Adipose tissue (tissue), 3 donors: ENCODE measurements around the gene RBPJL. TPM values are rescaled to one million over a fixed set of nuclear protein-coding genes. Genes with fewer than 3 reads are reported as not detected.

Source experiments
- H3K27ac ChIP-seq: one replicate; pipeline ENCODE4 v1.5.1; 2013; ENCODE audit warnings: low read depth, low read length
- whole genome bisulfite sequencing, 3 donors: extraction: QIAGEN DNeasy Blood & Tissue Kit; methylation state at CpG; one replicate each; pipeline ENCODE4 v1.1.7; 2013; 5-methylcytosine and 5-hydroxymethylcytosine counted together
- polyA plus RNA-seq, 3 donors: library from polyadenylated mRNA; stranded (reverse); fragments of 200-250 nt; gene quantifications; one replicate each; pipeline ENCODE4 v1.2.3, GENCODE V29; 2013
- donor health status: healthy with polysubstance abuse.
- donor health status: Bipolar disorder and iron deficiency.
- donor health status: healthy.

Gene RBPJL
- polyA plus RNA-seq, 3 donors = 0.19 to 233 TPM; not detected in 1

DNA sequence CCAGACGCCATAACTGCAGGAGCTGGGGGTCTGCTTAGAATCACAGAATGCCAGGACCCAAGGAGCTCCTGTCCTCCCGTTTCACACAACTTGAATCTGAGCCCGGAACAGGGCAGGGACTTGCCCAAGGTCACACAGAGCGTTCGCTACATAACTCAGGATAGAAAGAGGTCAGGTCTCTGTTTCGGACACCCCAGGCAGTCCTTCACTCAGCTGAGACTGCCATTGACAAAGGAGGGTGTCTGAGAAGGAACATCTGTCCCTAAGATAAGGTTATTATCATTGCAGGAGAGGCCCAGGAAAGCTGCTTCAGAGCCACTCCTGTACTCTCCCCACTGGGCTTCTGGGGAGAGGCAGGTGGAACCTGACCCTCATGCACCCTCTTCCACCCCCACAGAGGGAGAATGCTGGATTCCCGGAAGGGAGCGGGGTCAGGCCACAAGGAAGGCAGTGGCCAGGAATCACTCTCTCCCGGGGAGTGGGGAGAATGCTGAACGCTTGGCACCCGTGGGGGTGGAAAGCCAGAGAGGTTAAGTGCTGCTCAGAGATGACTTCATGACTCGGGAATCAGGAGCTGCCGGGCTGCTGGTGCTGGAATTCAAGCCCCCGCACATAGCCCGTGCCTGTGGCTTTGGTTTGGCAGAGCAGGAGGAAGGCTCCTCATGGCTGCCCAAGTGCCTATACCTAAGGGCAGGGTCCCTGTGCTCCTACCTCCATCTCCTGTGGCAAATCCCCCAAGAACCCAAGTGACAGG is 30.9 kb downstream of the RBPJL start:
- H3K27ac ChIP-seq = no peak overlapping the region
- WGBS, 3 donors = 19 to 57% (median 48%) methylated on average over 15 of the region's 15 CpGs

DNA sequence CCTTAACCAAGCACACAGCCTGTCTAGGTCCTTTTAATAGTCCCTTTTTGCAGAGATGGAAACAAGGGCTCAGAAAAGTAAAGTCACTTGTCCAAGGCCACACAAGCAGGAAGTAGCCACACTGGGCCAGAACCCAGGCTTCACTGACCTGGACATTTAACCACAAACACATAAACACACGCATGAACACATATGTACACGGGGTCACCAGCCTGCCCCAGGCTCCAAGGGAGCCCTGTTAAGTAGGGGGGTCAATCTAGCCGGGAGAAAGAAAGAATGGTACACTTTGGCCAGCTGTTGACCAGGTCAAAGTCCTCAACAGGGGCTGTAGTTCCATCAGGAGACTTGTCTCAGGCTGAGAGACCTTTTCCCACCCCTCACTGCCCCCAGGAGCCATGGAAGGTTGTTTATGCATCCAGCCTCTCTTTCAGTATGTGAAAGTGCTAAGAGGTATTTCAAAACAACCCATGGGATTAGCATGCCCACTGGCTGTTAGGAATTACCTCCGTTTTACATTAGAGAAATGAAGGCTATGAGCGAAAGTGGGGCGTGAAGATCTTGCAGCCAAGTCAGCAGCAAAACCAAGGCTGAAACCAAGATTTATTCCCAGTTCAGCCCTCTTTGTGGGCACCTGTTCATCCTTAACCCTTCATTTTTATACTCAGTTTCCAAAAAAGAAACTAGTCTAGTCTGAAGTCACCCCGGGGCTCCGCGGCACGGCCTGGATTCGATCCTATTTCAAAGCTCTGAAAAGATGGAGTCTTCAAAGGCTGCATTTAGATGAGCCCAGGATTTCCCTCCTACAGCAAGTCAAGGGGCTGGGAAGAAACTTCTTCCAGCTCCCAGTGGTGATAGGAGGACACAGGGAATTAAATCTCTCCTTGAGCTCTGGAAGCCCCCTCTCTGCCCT is 31.7 kb downstream of the RBPJL start:
- WGBS, 3 donors = 73 to 88% (median 87%) methylated on average over 11 of the region's 11 CpGs
- H3K27ac ChIP-seq = no peak overlapping the region

DNA sequence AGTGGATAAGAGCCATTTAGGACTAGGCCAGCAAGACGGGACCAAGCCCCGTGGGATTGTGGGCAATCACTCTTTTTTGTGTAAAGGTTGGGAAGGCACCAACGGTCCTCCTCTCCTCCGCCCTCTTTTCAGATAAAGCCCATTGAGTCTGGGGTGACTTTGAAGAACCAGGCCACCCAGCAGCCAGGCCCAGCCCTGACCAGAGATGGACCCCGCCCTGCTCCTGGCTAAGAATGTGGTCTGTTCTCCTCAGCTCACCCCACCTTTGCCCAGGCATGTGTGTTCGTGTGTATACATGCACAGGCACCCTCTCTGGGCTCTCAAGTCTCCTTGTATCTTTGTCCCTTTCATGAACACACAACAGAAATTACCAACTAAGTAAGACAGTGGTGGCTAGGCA is 32.4 kb downstream of the RBPJL start:
- H3K27ac ChIP-seq = no peak overlapping the region
- WGBS, 3 donors = 67 to 85% (median 78%) methylated on average over 6 of the region's 6 CpGs

DNA sequence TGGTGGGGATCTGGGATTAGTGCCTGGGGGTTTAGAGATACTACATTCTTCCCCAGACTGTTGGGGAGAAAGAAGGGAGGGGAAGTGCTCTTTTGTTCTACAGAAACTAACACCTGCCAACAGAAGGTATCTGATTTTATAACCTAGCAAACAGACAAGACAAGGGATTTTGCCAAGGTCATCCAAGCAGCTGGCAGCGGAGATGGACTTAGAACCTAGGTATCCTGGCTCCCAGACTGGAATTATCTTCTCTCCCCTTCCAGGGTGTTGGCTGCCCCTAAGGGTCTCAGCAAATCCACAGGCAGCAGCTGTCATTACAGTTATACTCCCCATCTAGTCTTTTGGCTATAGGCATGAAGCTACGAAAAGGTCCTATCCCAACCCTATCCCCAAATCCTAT is 33.2 kb downstream of the RBPJL start:
- 58 to 97% (median 95%) methylated on average over 2 of the region's 2 CpGs for WGBS, 3 donors

DNA sequence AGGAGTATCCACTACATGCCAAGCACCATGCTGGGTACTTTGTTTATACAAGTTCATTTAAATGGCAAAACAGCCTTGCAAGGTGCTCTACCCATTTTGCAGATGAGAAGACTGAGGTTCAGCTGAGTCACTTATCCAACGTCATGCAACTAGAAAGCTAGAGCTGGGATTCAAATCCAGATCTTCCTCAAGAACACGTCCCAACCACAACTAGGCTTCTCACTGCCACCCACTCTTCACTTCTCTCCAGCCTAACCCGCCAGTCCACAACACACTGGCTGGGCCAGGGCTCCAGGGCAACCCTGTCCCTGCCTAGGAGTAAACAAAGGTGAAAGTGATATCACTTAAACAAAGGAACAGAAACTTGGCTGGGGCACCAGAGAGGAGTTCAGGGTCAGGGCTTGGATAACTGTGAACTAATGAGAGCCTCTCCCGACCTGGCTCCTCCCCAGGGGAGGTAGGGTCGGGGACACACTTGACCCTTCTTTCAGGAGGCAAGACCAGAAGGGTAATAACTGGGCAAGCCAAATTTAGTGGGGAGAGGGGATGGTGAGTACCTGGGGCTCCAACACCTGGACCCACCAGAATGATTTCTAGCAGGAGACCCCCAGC is 33.7 kb downstream of the RBPJL start:
- WGBS, 3 donors = 38 to 80% (median 73%) methylated on average over 5 of the region's 5 CpGs
- H3K27ac ChIP-seq = no peak overlapping the region

More for the DNA sequence above, 33.2 kb downstream of the RBPJL start:
- no peak overlapping the region for H3K27ac ChIP-seq

DNA sequence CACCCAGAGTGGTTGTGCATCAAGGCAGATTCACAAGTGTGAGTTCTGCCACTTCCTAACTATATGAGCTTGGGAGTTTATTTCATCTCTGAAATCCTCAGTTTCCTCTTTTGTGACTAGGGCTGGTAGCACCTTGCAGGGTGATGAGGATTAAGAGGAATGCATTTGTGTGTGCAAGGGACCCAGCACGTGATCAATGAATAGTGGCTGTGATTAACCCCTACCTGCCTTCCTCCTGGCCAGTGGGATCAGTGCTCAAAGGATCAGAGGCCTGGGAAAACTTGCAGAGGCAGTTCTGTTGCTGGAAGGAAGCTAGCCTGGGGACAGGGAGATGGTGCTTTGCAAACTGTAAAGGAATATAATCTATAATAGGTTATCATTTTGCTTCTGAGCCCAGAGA is 34.3 kb downstream of the RBPJL start:
- 21 to 79% (median 67%) methylated on average over 1 of the region's 1 CpG for WGBS, 3 donors
- H3K27ac ChIP-seq = no peak overlapping the region

DNA sequence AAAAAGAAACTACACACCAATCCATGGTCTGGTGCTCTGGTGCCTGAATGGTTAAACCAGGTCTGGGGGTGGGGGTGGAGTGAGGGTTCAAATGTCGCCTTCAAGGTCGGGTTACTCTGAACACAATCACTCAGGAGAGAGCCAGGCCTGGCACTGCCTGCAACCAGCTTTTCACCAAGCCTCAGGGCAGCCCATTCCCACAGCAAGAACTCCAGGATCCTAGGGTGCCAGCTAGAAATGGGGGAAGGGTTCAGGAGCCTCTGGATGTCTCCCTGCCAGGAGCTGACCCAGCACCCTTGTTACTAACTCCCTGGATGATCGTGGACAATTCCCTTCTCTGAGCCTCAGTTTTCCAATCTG is 34.9 kb downstream of the RBPJL start:
- H3K27ac ChIP-seq = no peak overlapping the region
- 22 to 63% (median 59%) methylated on average over 3 of the region's 3 CpGs for WGBS, 3 donors

DNA sequence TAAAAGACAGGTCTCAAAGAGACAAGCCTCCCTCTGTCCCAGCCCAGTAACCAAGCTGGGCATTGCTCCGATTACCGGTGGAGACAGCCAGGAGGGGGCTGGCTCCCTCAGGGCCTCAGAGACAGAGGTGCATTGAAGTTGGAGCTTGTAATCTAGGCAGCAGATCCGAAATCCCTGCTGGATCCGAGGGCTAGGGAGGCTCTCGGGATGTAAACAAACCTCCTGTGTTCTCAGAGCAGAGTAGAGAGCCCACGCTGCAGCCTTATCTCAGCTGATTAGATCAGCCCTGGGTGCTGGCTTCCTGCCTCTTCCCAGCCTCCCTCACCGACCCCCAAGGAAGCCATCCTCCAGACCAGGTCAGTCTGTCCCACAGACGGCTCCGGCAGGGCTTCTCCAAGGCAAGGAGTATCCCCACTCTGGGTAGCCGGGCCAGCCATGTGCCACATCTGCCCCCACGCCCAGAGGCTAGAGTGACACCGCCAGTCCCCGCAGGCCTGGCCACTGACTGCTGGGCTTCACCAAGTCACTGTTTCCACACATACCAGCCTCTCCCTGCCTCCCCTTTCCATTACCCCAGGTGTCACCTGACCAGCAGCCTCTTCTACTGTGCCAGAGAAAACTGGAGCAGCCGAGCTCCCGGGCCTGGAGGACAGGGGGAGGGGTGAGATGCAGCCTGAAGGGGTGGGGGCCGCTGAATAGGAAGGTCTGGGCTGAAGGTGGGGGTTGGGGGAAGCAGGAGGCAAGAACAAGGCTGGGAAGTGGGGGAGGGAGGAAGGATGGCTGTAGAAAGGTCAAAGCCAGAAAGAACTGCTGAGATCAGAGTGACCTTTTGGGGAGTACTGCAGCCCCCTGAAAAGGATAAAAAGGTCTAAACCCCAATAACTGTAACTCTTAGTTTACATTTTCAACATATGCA is 35.6 kb downstream of the RBPJL start:
- WGBS, 3 donors = 12 to 53% (median 45%) methylated on average over 15 to 16 of the region's 16 CpGs

DNA sequence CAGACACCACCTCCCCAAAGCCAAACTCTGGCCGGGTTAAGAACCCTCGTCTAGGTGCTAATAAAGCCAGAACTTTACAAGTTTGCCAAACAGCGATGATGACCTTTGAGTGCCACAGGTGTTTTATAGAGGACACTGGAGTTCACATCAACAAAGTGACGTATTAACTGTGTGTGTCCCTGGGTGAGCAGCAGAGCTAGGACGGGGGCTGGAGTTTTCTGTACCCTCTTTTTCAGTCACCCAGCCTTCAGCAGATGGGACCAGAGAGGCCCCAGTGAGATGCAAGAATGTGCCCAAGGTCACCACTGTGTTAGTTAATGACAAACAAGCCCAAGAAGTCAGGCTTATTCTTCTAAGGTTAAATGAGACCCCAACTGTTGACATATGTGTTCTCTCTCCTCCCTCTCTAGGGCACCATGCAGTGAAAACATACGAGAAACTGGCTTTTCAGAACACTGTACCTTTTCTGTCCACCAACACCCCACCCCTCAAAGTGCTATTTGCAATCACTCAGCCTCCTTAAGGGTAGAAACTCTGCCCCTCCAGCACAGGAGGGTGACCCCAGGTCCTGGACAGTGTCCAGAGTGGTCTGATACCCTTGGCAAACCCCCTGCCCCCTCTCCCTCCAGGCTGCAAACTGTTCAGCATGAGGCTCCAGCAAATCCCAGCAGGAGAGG is 36.4 kb downstream of the RBPJL start:
- WGBS, 3 donors = 26 to 73% (median 72%) methylated on average over 6 of the region's 6 CpGs
- no peak overlapping the region for H3K27ac ChIP-seq

More for the DNA sequence above, 35.6 kb downstream of the RBPJL start:
- no peak overlapping the region for H3K27ac ChIP-seq

DNA sequence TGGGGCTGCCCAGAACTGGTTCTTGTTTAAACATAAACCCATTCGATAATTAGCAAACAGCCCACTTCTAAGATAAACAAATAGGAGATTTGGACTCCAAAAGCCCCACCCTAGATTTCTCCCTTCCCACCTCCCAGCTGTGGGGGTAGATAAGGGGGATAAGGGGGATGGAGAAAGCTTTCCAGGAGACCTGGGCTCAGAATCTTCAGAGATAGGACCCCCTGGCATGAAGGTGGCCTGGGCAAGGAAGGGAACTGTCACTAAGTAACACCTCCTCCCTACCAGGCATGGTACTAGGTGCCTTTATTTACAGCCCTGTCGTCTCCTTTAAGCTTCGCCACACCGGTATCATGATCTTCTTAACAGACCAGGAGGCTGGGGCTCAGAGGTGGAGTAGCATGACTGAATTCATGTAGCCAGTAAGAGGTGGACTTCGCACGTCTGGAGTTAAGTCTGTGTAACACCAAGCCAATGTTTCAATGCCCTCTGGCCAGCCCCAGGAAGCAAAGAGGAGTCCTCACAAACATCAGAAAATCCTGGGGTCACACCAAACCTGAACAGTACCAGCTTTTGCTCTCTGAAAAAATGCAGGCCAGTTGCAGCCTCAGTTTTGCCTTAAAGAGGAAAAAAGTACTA is 37.0 kb downstream of the RBPJL start:
- no peak overlapping the region for H3K27ac ChIP-seq
- 23 to 69% (median 66%) methylated on average over 6 of the region's 6 CpGs for WGBS, 3 donors

DNA sequence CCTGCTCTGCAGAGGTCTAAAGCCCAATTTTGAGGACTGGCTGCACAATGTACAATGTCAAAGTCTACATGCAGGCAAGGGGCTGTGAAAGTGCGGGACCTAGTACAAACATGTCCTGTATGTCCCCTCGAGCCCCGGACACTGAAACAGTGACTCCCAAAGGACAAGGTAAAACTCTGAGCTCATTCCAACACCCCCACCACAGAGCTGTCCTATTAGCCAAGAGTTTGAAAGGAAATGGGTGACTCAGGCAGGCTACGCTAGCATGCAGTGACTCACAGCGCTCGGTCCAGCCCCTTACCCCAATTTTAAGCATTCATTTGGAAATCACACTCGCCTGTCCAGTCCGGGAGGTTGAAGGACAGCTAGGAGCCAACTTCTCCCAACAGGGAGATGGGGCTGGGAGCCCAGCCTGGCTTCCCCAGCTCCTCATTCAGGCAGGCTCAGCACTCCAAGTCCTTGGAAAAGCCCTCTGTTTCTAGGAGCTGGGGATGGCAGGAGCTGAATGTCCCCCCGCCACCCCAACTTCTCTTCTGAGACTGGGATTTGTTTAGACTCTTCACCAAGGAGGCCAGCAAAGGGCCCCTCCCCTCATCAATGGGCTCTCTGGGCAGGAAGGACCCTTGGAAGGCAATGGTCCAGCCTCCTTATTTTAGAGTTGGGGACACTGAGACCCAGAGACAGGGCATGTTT is 37.7 kb downstream of the RBPJL start:
- no peak overlapping the region for H3K27ac ChIP-seq
- WGBS, 3 donors = 19 to 42% (median 27%) methylated on average over 9 of the region's 9 CpGs

DNA sequence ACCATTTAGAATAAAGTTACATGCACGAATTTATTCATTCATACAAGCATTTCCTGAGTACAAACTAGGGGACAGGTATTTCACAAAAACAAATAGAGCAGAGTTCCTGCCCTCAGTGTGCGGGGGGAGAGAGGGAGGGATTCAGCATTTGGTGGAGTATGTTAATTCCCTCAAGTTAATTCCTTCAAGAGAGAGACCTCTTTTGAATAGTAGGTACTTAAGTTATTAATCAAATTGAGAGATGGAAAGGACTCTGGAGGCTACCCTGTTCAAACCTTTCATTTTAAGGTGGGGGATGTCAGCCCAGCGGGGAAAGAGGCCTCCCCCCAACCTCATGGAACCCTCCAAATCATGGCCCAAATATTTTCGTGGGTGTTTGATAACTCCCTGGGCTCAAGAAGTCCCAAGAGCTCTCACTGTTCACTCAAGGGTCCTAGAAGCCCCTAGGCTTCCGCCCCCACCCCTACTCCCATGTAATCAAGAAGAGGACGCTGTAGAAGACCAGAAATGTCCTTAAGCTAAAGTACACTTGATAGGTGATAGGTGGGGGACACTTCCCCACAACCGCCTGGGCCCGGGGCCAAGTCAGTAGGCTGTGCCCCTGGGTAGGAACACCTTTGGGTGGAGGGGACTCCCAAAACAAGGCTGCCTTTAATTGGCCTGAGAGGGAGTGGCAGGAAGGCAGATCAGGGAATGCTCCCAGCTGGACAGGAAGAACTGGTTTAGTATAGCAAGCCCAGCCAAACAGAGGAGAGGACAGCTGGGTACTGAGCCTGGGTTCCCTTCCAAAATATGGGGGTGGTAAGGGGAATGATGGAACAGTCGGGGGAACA is 38.7 kb downstream of the RBPJL start:
- 28 to 73% (median 63%) methylated on average over 9 of the region's 9 CpGs for WGBS, 3 donors

DNA sequence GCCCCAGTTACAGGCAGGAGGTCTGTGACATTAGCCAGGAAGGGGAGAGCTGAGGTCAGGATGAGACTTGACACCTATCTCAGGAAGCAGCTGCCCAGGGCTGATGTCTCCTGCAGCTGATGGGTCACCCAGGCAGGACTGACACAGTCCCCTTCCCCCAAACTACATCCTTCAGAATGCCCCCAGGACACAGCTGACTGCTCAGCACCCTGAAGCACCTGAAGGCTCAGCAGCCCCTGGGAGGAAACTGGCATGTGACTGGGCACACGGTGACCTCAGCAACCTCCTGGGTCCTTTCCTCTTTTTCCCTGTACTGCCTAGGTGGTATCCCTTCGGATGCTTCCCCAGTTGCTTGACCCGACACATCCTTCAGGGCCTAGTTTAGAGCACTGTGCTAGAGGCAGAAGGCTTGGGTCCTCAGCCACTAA is 39.7 kb downstream of the RBPJL start:
- 20 to 68% (median 67%) methylated on average over 3 of the region's 3 CpGs for WGBS, 3 donors
- H3K27ac ChIP-seq = no peak overlapping the region

More for the DNA sequence above, 38.7 kb downstream of the RBPJL start:
- no peak overlapping the region for H3K27ac ChIP-seq

DNA sequence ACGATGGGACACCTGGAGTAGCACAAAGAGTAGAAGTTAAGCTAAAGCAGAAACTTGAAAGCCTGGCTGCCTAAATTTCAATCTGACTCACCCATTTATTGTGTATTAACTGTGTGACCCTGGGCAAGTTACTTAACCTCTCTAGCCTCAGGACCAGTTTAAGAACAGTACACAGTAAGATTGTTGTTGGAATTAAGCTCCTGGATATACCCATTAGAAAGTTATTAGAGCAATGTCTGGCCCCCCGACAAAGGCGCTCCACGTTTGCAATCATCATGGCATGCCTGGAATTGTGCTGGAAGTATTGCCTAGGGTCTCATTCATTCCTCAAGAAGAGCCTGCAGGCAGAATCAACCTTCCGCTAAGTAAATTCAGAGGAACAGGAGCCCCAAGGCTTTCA is 40.2 kb downstream of the RBPJL start:
- 31 to 78% (median 74%) methylated on average over 5 of the region's 5 CpGs for WGBS, 3 donors

DNA sequence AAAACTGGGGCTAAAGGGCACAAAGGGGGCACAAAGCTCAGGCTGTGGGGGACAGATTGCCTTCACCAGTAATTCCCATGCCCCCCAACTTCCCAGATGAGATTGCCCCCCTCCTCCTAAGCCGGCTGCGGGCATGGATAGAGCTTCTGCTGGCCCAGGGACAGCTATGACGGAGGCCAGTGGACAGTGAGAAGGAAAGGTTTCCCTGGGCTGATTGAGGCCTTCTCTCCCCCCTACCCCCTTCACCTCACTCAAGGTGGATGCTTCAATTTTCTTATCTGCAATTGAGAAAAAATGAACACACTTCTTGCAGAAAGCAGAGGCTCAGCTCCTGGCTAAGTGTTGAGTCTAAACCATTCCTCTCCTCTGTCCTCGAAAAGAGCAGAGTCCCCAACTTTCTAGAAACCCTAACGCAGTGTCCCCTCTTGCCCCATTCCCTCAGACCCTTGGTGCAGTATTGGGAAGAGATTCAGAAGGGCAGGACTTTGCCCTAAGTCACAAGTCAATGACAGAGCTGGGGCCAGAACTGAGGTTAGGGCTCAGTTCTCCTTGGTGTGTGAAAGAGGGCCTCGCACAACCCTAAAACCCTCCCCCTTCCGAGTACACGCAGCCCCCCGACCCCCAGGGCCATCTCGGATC is 40.8 kb downstream of the RBPJL start:
- WGBS, 3 donors = 15 to 33% (median 26%) methylated on average over 10 of the region's 10 CpGs
- H3K27ac ChIP-seq = no peak overlapping the region

More for the DNA sequence above, 40.2 kb downstream of the RBPJL start:
- H3K27ac ChIP-seq = no peak overlapping the region
